ENCODE results near the gene DNAAF8.
"Not testable (repeated sequence)": the region's sequence is repeated elsewhere in the genome, so short reads cannot be mapped to it uniquely, and the experiment has no call there.

Gene DNAAF8

GRCh38 chr16:4784444-4784987 lies 50.2 kb downstream of the DNAAF8 start:
- DNase-seq = not testable (repeated sequence)

DNA sequence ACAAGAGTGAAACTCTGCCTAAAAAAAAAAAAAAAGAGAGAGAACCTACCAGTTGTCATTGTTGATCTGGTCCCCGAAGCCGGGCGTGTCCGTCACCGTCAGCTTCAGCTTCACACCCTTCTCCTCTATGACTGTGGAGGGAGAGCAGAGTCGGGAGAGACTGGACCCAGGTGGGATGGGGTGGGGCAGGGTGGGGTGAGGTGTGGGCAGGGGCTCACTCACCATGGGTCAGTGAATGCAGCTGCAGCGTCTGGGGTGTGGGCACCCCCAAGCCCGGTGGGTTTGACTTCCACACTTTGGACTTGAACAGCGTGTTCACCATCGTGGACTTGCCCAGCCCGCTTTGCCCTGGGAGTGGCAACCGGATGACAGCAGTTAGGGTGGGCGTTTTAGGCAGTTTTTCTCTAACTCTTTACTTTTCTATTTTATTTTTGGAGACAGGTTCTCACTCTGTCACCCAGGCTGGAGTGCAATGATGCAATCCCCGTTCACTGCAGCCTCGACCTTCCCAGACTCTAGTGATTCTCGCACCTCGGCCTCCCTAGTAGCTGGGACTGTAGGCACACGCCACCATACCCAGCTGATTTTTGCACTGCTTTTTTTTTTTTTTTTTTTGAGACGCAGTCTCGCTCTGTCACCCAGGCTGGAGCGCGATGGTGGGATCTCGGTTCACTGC lies 51.6 kb downstream of the DNAAF8 start:
- DNase-seq = no peak

GRCh38 chr16:4787068-4787467 lies 52.7 kb downstream of the DNAAF8 start:
- DNase-seq = no peak

- no peak for DNase-seq
Measured at GRCh38 chr16:4787627-4788482, 53.5 kb downstream of the DNAAF8 start, which contains the start of gene SEPTIN12. Gene SEPTIN12, minus strand, starts transcription at chr16:4788345. Its CDS starts 700 bp downstream, at chr16:4787645.

DNA sequence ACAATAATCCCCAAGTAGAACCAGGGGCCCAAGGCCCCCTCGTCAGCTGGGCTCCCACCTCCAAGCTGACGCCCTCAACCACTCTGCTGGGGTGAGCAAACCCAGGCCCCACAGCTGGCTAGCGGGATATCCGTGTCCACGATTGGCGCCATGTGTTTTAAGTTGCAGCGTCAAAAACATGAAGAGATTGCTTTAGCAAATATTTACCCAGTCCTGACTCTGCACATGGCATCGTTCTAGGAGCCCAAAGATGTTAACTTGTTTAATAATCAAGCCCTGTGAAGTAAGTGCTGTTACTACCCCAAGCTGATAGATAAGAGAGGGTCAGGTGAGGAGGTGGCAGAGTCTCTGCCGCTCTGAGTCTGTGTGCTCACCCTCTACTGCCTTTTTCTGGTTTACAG lies 54.2 kb downstream of the DNAAF8 start:
- DNase-seq = no peak

DNA sequence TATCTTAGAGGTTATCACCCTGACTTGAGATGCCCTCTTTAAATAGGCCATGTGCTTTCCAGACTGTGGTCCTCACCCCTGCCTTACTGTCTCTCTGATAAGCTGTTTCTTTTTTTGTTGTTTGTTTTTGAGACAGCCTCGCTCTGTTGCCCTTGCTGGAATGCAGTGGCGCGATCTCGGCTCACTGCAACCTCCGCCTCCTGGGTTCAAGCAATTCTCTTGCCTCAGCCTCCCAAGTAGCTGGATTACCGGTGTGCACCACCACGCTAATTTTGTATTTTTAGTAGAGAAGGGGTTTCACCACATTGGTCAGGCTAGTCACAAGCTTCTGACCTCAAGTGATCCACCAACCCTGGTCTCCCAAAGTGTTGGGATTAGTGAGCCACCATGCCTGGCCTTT lies 54.6 kb downstream of the DNAAF8 start:
- DNase-seq = no peak

- no peak for DNase-seq
Measured at GRCh38 chr16:4790261-4790660, 55.9 kb downstream of the DNAAF8 start.

DNA sequence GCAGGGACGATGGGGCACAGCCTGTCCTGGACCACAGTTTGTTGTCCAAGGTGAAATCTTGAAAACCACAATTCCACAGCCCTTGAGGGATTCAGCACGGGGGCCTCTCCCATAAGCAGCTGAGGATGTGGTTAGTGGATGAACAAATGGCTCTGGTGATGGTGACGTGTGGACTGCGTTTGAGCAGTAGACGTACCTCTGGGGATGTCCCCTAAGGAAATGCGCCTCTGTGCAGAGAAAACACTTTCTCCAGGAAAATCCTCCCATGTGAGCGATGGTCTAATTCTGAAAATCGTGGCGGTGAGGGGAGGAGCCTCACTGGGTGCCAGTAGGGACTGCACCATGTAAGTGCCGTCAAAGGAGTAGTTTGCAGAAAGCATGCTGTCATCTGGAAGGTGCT lies 56.5 kb downstream of the DNAAF8 start:
- DNase-seq = no peak

DNA sequence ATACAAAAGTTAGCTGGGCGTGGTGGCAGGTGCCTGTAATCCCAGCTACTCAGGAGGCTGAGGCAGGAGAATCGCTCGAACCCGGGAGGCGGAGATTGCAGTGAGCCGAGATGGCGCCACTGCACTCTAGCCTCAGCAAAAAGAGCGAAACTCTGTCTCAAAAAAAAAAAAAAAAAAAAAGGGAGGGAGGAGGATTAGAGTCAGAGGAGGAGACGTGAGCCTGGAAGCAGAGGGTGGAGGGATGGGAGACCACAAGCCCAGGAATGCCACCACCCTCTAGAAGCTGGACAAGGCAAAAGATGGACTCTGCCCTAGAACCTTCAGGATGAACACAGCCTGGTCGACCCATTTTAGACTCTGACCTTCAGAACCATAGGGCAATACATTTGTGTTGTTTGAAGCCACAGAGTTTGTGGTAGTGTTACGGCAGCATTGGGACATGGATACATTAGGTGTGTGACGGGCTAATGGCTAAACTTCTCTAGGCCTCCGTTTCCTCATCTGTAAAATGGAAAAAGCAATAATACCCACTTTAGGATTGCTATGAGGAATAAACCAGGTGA lies 58.7 kb downstream of the DNAAF8 start:
- no peak for DNase-seq

GRCh38 chr16:4795181-4795827 lies 61.0 kb downstream of the DNAAF8 start, which contains the start of gene SMIM22:
Gene SMIM22, plus strand, starts transcription at chr16:4795369. Its CDS starts 366 bp downstream, at chr16:4795735.
- no peak for DNase-seq

- DNase-seq = no peak
Measured at GRCh38 chr16:4795828-4796572, 61.7 kb downstream of the DNAAF8 start.

DNA sequence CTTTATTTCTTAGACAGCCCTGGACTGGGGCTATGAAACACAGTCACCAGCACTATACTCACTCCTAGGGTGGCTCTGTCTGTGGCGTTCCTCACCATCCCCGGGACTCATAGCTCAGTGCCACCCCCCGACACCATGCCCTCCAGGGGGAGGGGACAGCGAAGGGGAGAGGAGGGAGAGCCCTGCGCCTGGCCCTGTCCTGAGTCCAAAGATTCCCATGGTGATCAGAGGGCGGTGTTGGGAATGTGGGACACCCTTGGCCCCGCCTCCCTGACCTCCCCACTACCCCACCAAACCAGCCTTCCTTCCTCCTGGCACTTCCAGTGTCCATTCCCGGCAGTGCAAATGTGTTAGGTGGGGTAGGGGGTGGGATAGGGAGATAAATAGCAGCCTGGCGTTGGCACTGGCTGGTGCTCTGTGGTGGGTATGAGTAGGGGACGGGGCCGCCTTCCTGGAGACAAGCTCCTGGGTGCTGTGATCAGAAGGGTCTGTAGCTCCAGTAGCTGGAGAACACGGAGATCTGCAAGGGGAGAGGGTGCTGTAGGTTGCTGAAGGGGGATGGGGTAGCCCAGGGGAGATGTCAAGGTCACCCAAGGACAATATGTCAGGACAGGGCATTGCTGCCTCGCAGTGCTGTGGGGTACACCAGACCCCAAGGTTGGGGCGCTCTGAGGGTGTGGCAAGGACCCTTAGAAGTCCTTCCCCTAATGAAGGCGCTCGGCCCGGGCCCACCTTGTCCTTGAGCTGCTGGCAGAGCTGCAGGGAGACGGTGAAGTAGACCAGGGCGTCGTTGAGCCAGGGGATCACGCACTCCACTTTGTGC lies 62.9 kb downstream of the DNAAF8 start:
- DNase-seq = no peak

DNA sequence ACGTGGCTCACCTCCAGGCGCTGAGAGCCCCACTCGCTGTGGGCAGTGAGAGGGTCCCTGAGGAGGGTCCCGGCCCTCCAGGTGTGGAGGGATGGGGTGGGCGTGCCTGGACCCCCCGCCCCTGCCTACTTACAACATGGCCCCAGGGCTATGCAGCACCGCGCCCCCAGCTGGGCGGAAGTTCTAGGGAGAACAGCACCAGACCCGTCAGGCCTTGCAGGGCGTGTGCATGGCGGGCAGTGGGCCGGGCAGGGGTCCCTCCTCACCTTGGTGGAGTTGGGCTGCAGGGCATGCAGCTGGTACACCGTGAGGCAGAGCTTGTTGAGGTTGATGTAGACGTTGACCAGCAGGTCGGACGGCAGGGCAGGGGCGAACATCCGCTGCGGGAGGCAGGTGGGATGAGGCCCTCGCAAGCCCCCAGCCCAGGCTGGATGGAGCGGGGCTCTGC lies 63.5 kb downstream of the DNAAF8 start:
- no peak for DNase-seq

DNA sequence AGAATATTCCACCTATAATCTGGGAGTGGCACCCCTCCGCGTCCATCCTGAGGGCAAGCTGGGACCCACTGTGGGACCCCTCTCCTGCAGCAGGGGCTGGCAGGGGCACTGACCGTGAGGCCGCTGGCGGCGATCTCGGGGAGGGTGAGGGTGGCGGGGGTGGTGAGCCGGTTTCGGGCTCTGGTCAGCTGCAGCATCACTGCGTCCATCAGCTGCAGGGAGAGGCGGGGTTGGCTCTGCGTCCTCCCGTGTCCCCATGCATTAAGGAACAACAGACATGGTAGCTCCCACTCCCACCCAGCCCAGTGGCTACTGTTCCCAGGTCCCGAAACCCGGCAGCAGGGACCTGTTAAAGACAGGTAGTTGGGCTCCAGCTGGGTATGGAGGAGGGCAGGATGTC lies 64.1 kb downstream of the DNAAF8 start:
- DNase-seq = no peak
